HuH-7 (cell line): Measurements from ENCODE around the gene PRRG4.
"Not testable (repeated sequence)": the region's sequence is repeated elsewhere in the genome, so short reads cannot be mapped to it uniquely, and the experiment has no call there.

Experiments
- DNase-seq: peaks from one replicate; pipeline ENCODE4 v3.0.0; 2011; ENCODE audit warnings: low spot score

PRRG4 gene

DNA sequence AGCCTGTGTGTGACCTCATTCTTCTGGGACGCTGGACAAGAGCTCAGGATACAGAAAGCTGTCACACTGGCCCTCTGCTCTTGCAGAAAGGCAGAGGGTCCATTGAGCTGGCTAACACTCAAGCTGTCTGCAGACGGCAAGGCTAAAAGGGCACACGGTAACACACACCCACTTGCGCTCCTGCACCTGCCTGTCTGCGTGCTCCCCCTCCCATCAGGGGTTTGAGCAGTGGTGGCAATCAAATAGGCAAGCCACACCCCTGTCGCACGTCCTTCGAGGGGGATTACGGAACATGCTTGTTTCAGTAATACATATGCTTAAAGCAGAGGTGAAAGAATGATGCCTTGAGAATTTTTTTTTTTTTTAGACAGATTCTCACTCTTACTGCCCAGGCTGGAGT is 55.8 kb downstream of the PRRG4 start:
- no peak for DNase-seq

GRCh38 chr11:32886180-32886579 is 56.5 kb downstream of the PRRG4 start:
- no peak for DNase-seq

DNA sequence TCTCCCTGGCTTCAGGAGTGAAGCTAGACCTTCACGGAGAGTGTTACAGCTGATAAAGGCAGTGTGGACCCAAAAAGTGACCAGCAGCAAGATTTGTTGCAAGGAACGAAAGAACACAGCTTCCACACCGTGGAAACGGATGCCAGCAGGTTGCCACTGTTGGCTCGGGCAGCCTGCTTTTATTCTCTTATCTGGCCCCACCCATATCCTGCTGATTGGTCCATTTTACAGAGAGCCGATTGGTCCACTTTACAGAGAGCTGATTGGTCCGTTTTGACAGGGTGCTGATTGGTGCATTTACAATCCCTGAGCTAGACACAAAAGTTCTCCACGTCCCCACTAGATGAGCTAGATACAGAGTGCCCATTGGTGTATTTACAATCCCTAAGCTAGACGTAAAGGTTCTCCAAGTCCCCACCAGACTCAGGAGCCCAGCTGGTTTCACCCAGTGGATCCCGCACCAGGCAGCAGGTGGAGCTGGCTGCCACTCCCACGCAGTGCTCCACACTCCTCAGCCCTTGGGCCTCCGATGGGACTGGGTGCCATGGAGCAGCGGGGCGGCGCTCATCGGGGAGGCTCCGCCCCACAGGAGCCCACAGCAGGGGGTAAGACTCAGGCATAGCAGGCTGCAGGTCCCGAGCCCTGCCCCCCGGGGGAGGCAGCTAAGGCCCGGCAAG is 58.1 kb downstream of the PRRG4 start:
- DNase-seq, result not testable (repeated sequence)

- DNase-seq, result not testable (repeated sequence)
Observed at GRCh38 chr11:32888384-32888710, 58.6 kb downstream of the PRRG4 start.

DNA sequence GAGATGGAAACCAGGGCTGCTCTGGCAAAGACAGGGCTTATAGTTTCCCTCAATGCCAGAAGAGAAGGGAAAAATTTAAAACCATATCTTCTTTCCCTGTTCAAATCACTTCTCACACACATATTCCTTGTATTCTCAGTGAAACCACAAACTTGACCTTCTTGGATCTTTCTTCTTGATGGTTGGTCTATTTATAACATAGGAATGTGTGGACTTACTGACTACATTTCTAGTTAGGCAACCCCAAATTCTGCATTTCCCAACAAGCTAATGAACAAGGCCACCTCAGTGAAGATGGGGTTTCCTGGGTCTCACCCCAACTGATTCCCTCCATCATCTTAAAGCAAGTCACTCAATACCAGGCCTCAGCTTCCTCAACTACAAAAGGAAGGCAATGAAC is 59.1 kb downstream of the PRRG4 start:
- no peak for DNase-seq

DNA sequence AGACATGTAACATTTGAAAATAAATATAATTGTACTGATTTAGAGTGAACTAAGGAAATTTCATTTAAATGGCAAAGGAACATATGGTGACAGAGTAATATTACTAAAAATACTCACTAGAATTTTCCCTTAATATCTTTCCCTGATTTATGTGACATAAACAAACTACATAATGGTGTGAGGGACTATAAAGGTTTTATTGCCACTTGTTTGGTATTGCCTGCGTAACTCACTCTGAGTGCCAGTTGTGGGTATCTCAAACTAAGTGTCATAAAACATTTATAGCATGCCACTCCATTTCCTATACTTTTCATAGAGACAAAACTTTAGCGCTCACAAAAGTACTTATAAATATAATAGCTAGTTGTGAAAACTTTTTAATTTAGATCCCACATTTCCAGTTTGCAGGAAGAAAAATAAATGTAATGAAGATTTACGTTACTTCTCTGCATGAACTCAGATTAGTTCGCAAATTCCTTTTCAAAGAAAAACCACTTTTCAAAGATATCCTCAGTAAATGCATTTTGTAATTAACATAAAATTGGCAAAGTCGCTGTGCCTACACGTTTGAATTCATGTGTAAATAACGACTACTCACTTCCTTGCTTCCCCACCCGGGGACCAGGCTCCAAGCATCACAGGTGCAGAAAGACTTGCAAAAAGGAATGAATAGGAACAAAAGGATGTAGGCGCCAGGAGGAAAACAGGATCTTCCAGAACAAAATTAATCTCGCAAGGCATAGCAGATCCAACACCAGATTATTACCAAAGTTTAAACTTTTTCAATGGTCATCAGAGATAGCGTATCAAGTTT is 61.3 kb downstream of the PRRG4 start:
- DNase-seq, result no peak

DNA sequence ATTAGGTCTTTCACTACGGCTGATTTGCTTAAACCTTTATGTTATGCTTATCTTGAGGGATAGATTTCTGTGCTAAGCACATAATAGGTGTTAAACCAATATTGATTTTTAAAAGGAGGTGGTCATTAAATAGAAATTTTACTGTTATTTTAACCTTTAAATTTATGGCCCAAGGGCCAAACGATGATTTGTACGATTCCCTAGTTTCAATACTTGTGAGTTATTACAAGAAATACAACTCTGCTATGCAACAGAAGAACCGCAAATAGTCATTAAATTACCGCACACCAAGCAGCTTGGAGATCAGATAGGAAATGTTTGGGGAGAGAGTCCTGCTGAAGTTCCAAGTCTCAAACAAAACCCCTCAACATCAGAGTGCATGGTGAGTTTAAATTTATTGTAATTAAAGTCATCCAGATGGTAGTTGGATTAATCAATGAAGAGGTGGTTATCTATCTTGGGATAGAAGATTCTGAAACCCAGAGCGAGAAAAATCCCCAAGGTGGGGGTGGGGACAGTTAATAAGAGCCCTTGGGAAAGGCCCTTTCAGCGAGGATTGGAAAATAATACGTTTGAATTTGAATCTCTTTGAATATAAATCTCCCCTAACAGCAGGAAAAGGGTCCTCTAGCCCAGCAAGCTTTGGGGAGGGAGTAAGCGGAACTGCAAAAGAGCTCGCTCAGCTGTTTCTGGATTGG is 62.1 kb downstream of the PRRG4 start:
- no peak for DNase-seq

DNA sequence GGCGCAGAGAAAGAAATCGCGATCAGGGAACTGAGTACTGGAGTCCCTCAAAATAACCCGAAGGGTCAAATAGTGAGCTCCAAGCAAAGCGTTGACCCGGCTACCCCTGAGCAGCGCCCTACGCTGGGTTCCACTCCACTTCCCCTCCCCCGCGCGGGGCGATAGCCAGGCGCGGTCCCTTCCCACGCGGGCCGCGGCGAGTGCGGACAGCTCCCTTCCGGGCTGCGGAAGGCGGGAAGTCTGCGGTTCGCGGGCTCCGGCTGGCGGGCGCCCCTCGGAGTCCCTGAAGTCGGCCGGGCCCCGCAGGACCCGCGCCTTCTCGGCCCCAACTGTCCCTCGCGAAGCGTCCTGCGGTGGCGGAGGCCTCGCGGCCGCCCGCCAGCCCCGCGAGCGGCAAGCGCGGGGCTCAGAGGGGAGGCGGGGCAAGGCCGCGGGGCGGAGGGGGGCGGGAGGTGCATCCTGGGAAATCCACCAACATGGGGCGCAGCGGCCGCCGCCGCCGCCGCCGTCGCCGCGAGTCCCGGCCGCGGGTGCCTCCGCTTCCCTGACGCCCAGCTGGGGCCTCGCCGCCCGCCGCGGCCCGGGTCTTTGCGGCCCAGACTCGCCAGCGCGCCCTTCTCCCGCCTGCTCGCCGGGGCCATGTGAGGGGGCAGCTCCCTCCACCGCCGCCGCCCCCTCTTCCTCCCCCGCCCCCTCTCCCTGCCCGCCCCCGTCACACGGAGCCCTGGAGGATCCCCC is 62.8 kb downstream of the PRRG4 start, which contains the start of gene QSER1:
TSS of gene QSER1 (plus strand) at position 457 of the 738 bp plus-strand sequence. CDS start 315 bp downstream, outside the sequence.
- DNase-seq, result peak; percentile 71

GRCh38 chr11:32893093-32893342 is 63.3 kb downstream of the PRRG4 start:
- no peak for DNase-seq

GRCh38 chr11:32893343-32894148 is 63.8 kb downstream of the PRRG4 start:
- DNase-seq, result peak; percentile 50

DNA sequence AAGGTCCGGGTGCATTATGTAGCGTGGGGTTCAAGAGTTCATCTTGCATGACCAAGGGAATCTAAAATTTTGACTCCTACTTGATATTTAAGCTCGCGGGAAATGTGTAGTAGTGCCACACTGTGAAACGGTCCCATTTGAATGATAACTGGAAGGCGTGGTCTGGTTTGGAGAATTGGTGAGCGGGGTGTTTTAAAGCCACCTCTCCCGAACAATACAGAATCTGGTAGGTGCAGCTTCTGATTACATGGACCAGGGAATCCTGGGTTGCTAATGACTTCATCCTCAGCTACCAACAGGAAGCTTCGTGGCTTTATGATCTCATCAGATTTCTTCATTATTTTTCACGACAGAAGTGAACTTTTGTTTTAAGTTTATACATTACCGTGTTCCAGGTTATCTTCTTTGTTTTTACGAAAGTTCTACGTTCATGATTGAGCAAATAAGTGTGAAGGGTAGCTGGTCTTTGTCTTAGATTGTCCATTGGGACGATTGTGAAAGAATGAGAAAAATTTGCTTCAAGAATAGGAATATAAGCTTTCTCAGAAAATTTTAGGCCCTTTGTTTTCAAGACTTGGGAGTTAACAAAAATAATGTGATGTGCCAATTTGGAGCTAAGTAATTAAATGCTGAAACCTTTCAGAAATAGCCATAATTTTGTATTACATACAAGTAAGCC is 64.6 kb downstream of the PRRG4 start:
- peak; percentile 64 for DNase-seq

DNA sequence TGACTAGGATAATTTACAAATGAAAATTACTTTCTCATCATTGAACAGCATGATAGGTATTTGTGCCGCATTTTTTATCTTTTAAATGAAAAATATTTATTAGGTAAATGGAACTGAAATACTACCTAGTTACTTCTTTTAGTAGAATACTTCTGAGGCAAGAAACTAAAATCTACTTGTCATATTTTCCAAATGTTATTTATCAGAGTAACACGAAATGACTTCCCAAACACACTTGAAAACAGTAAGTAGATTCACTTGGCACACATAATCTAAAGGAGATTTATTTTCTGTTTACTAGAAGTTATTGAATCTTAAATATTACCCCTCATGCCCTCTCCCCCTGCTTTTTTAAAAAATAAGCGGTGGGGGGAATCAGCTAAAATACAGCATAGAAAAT is 65.2 kb downstream of the PRRG4 start:
- DNase-seq, result no peak

- no peak for DNase-seq
Observed at GRCh38 chr11:32895471-32895870, 65.7 kb downstream of the PRRG4 start.

DNA sequence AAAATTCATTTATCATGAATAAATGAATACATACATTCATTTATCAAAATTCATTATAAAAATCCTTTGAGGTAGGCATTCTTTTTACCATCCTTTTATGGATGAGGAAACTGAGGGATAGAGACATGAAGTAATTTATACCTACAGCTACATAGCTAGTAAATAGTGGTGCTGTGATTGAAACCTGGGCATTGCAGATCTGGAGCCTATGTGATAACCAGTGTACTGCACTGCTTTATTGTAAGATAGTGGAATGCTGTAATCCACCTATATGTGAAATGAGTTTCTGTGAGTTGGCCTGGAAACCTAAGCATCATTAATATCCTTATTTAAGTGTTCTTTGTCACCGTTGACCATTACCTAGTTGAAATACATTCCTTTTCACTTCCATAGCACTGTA is 67.4 kb downstream of the PRRG4 start:
- DNase-seq, result no peak

DNA sequence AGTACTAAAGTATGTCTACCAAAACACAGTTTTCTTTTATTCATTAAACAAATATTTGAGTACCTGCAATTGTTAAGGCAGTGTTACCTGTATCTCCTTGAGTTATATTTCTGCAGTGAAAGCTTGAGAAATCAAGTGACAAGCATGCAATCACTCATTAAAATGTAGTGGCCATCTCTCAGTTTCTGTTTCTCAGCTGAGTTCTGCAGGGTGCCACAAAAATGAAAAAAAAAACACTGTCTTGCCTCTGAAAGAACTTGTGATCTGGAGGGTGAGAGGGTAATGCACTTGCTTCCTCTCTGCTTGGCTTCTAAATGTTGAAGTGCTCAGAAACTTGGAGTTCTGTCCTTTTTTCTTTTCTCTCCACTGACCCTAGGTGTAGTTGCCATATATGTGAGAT is 69.7 kb downstream of the PRRG4 start:
- DNase-seq, result no peak

GRCh38 chr11:32902089-32902665 is 72.5 kb downstream of the PRRG4 start:
- no peak for DNase-seq

DNA sequence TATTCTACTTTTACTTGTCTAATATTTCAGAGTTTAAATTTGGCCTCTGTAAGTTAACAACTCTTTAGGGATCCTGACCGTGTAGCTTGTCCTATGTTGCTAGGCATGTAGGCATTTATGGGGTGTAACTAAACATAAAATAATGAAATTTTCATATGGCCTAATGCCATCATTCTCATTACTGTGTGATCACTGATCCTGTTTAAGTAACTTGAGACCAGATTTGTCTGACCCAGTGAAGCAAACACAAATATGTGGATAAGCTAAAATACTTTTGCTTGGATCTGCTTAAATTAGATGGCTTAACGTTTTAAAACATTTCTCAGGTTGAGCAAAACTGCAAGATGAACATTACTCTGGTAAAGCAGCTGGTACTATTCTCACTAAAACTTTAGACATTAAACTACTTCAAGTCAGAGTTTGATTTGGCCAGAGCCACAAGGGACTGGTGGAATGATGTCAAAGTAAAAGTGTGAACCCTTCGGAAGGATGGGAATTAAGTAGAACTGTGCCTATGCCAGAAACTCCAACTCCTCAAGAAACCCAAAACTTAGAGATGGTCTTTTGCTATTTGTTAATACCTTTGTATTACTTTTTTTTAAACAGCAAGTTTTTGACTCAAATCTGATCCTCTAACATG is 75.4 kb downstream of the PRRG4 start:
- DNase-seq, result no peak
